Measurements from ENCODE around the gene MCF2L2. TPM values are rescaled to one million over a fixed set of nuclear protein-coding genes. Genes with fewer than 3 reads are reported as not detected.

Gene MCF2L2
- total and polyA plus RNA-seq, 9 of the 15 experiments (the other 6 are each of a cell fraction or from before 2014, with no cell fraction given): 0.56 to 4.2 (median 3.0) TPM

GRCh38 chr3:183331498-183331897, 96.9 kb downstream of the MCF2L2 start (continued):
- TF ChIP-seq ZBTB40 (IDR thresholded peaks at IDR 0.05) (no peak), ZBTB40 (CRISPR knock-in tag; IDR thresholded peaks at IDR 0.05) (no peak), HNRNPLL (IDR thresholded peaks at IDR 0.05; ENCODE audit: low read depth, low read length, poor library complexity, severe bottlenecking) (no peak), ZNF639 (CRISPR knock-in tag; conservative IDR thresholded peaks at IDR 0.05 in 1 of 2, IDR thresholded peaks at IDR 0.05 in 1 of 2) (no peak; a peak in 1 of 4 replicates), CBFA2T2 (conservative IDR thresholded peaks at IDR 0.05) (no peak), NFIX (CRISPR knock-in tag; IDR thresholded peaks at IDR 0.05; ENCODE audit: low read depth) (no peak), KAT8 (IDR thresholded peaks at IDR 0.05; ENCODE audit: low read depth) (no peak), CHAMP1 (IDR thresholded peaks at IDR 0.05) (peak; percentile 73; the same call in 1 of the 2 replicates), ZBTB5 (IDR thresholded peaks at IDR 0.05) (no peak)
